Thyroid gland (tissue), 4 donors: Measurements from ENCODE around the gene PLAU.

ENCODE experiments used
- POLR2A ChIP-seq, 2 donors: fragments of 450-650 bp; IDR thresholded peaks; one replicate each; pipeline ENCODE4 v1.6.1; 2017; ENCODE audit warnings: antibody characterized with exemption in 2 of 2, mild to moderate bottlenecking in 2 of 2, moderate library complexity in 1 of 2
- TF ChIP-seq, protein P1 (sequence below), 6 experiments: fragments of 200-600 bp in 3 of 6; fragments of 450-650 bp in 3 of 6; sonication (generic) in 3 of 6; IDR thresholded peaks; one replicate each; pipeline ENCODE4 v1.5.1; 2016 to 2019; ENCODE audit warnings: antibody characterized with exemption in 6 of 6, mild to moderate bottlenecking in 2 of 6, inconsistent platforms in 1 of 6, moderate library complexity in 1 of 6

DNA sequence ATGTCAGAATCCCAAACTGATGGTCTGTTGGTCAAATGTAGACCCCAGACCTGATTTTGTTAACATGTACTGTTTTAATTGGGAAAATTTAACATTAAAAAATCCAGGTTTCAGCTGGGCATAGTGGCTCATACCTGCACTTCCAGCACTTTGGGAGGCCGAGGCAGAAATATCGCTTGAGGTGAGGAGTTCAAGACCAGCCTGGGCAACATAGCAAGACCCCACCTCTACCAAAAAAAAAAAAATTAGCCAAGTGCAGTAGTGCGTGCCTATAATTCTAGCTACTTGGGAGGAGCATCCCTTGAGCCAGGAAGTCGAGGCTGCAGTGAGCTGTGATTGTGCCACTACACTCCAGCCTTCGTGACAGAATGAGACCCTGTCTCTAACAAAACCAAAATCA is 20.7 kb upstream of the PLAU start:
- TF ChIP-seq, protein P1, sequence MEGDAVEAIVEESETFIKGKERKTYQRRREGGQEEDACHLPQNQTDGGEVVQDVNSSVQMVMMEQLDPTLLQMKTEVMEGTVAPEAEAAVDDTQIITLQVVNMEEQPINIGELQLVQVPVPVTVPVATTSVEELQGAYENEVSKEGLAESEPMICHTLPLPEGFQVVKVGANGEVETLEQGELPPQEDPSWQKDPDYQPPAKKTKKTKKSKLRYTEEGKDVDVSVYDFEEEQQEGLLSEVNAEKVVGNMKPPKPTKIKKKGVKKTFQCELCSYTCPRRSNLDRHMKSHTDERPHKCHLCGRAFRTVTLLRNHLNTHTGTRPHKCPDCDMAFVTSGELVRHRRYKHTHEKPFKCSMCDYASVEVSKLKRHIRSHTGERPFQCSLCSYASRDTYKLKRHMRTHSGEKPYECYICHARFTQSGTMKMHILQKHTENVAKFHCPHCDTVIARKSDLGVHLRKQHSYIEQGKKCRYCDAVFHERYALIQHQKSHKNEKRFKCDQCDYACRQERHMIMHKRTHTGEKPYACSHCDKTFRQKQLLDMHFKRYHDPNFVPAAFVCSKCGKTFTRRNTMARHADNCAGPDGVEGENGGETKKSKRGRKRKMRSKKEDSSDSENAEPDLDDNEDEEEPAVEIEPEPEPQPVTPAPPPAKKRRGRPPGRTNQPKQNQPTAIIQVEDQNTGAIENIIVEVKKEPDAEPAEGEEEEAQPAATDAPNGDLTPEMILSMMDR (IDR thresholded peaks at IDR 0.05) = no peak
- no peak for TF ChIP-seq POLR2A (IDR thresholded peaks at IDR 0.05)
